ENCODE data around the gene ALPK1. TPM values are rescaled to one million over a fixed set of nuclear protein-coding genes. Genes with fewer than 3 reads are reported as not detected.

ALPK1 gene
- polyA plus RNA-seq, 3 donors, result 5.3 to 14.2 (median 8.1) TPM

GRCh38 chr4:112381996-112382692 is 85.0 kb downstream of the ALPK1 start:
- Histone ChIP-seq H3K4me3 (replicated peaks in 1 of 3; ENCODE audit: low read depth in 2 of 3, low read length in 3 of 3) (no peak overlapping the region), H3K4me1 (ENCODE audit: control insufficient read depth in 1 of 2, insufficient read depth in 2 of 2, low read length in 2 of 2) (no peaks in the 10 kb centered on the region), H3K27me3 (ENCODE audit: control insufficient read depth in 2 of 2, insufficient read depth in 2 of 2, low read length in 2 of 2) (no peaks in the 10 kb centered on the region), H3K4me2 (replicated peaks; ENCODE audit: extremely low read depth, low read length, poor library complexity, severe bottlenecking) (no peak overlapping the region), H4K20me1 (ENCODE audit: insufficient read depth, low read length) (no peaks in the 10 kb centered on the region), H3K79me2 (ENCODE audit: insufficient read depth, low read length) (no peaks in the 10 kb centered on the region), H2AFZ (ENCODE audit: insufficient read depth, low read depth, low read length, poor library complexity, severe bottlenecking) (no peak overlapping the region), H3K9ac (ENCODE audit: insufficient read depth, low read length, poor library complexity, severe bottlenecking) (no peak overlapping the region), H3K9me3 (replicated peaks in 1 of 2; ENCODE audit: control insufficient read depth in 1 of 2, insufficient read depth in 1 of 2, low read length in 2 of 2) (no peaks in the 10 kb centered on the region), H3K36me3 (replicated peaks in 1 of 2; ENCODE audit: control insufficient read depth in 1 of 2, insufficient read depth in 2 of 2, low read length in 2 of 2) (peaks cover 62 to 91% of the 10 kb centered on the region in 2 donors), H3K27ac (ENCODE audit: low read depth in 1 of 2, low read length in 2 of 2) (no peak overlapping the region)
- no peak for DNase-seq
- TF ChIP-seq CTCF (IDR thresholded peaks at IDR 0.05), result no peak
- Mint-ChIP-seq H3K27ac (no peak overlapping the region), H3K27me3 (ENCODE audit: low read depth in 3 of 3) (no peaks in the 10 kb centered on the region), H3K4me3 (no peak overlapping the region), H3K36me3 (peaks cover 72 to 84% of the 10 kb centered on the region in 2 donors), H3K9me3 (no peaks in the 10 kb centered on the region), H3K4me1 (no peaks in the 10 kb centered on the region)
- intact Hi-C loops (cut with micrococcal nuclease), result no loop called here
- WGBS (ENCODE audit: insufficient coverage), result no CpG with 5 or more reads among the region's 6 CpGs

GRCh38 chr4:112386071-112386470 is 88.9 kb downstream of the ALPK1 start:
- no peak for DNase-seq
- H3K27me3 ChIP-seq (ENCODE audit: control insufficient read depth in 2 of 2, insufficient read depth in 2 of 2, low read length in 2 of 2), result no peaks in the 10 kb centered on the region
- H3K9me3 ChIP-seq (replicated peaks in 1 of 2; ENCODE audit: control insufficient read depth in 1 of 2, insufficient read depth in 1 of 2, low read length in 2 of 2), result no peaks in the 10 kb centered on the region
- no peak overlapping the region for H3K27ac ChIP-seq (ENCODE audit: low read depth in 1 of 2, low read length in 2 of 2)
- no peak overlapping the region for H3K4me2 ChIP-seq (replicated peaks; ENCODE audit: extremely low read depth, low read length, poor library complexity, severe bottlenecking)
- 100% methylated on average over 2 of the region's 4 CpGs for WGBS (ENCODE audit: insufficient coverage)
- Mint-ChIP-seq H3K36me3 (peaks cover 58 to 81% of the 10 kb centered on the region in 2 donors), H3K27ac (peak overlapping the region in 2 of 7 donors; percentile 47 to 78), H3K9me3 (no peaks in the 10 kb centered on the region), H3K27me3 (ENCODE audit: low read depth in 3 of 3) (no peaks in the 10 kb centered on the region), H3K4me3 (no peak overlapping the region), H3K4me1 (no peaks in the 10 kb centered on the region)
- no peak overlapping the region for H3K9ac ChIP-seq (ENCODE audit: insufficient read depth, low read length, poor library complexity, severe bottlenecking)
- intact Hi-C loops (cut with micrococcal nuclease), result no loop called here
- no peak overlapping the region for H3K4me3 ChIP-seq (replicated peaks in 1 of 3; ENCODE audit: low read depth in 2 of 3, low read length in 3 of 3)
- TF ChIP-seq CTCF (IDR thresholded peaks at IDR 0.05), result no peak
- H4K20me1 ChIP-seq (ENCODE audit: insufficient read depth, low read length), result no peaks in the 10 kb centered on the region
- no peaks in the 10 kb centered on the region for H3K4me1 ChIP-seq (ENCODE audit: control insufficient read depth in 1 of 2, insufficient read depth in 2 of 2, low read length in 2 of 2)
- peaks cover 32 to 74% of the 10 kb centered on the region in 2 donors for H3K36me3 ChIP-seq (replicated peaks in 1 of 2; ENCODE audit: control insufficient read depth in 1 of 2, insufficient read depth in 2 of 2, low read length in 2 of 2)
- no peak overlapping the region for H2AFZ ChIP-seq (ENCODE audit: insufficient read depth, low read depth, low read length, poor library complexity, severe bottlenecking)
- no peaks in the 10 kb centered on the region for H3K79me2 ChIP-seq (ENCODE audit: insufficient read depth, low read length)

Measured in CD14-positive monocyte (primary cell).